ENCODE data around the gene SIAH3.

SIAH3 gene

GRCh38 chr13:45820106-45820838, 31.3 kb downstream of the SIAH3 start:
- Histone ChIP-seq H3K27me3 (ENCODE audit: low read depth, low read length) (no peaks in the 10 kb centered on the region), H3K4me1 (ENCODE audit: control insufficient read depth in 1 of 2, insufficient read depth in 2 of 2, low read length in 2 of 2) (no peaks in the 10 kb centered on the region), H3K27ac (ENCODE audit: low read length) (no peak overlapping the region), H3K4me3 (ENCODE audit: low read depth in 1 of 2, low read length in 2 of 2) (no peak overlapping the region), H3K36me3 (ENCODE audit: control insufficient read depth in 1 of 2, insufficient read depth in 2 of 2, low read length in 2 of 2) (no peaks in the 10 kb centered on the region), H3K9me3 (ENCODE audit: control insufficient read depth in 1 of 2, low read length in 2 of 2) (no peaks in the 10 kb centered on the region)

- Histone ChIP-seq H3K36me3 (ENCODE audit: control insufficient read depth in 1 of 2, insufficient read depth in 2 of 2, low read length in 2 of 2) (no peaks in the 10 kb centered on the region), H3K4me1 (ENCODE audit: control insufficient read depth in 1 of 2, insufficient read depth in 2 of 2, low read length in 2 of 2) (no peaks in the 10 kb centered on the region), H3K27me3 (ENCODE audit: low read depth, low read length) (no peaks in the 10 kb centered on the region), H3K4me3 (ENCODE audit: low read depth in 1 of 2, low read length in 2 of 2) (no peak overlapping the region), H3K9me3 (ENCODE audit: control insufficient read depth in 1 of 2, low read length in 2 of 2) (no peaks in the 10 kb centered on the region), H3K27ac (ENCODE audit: low read length) (no peak overlapping the region)
These were observed 33.7 kb downstream of the SIAH3 start for GRCh38 chr13:45817833-45818232.

- Histone ChIP-seq H3K27ac (ENCODE audit: low read length) (no peak overlapping the region), H3K27me3 (ENCODE audit: low read depth, low read length) (no peaks in the 10 kb centered on the region), H3K4me1 (ENCODE audit: control insufficient read depth in 1 of 2, insufficient read depth in 2 of 2, low read length in 2 of 2) (no peaks in the 10 kb centered on the region), H3K4me3 (ENCODE audit: low read depth in 1 of 2, low read length in 2 of 2) (no peak overlapping the region), H3K36me3 (ENCODE audit: control insufficient read depth in 1 of 2, insufficient read depth in 2 of 2, low read length in 2 of 2) (no peaks in the 10 kb centered on the region), H3K9me3 (ENCODE audit: control insufficient read depth in 1 of 2, low read length in 2 of 2) (no peaks in the 10 kb centered on the region)
These were observed 35.1 kb downstream of the SIAH3 start for GRCh38 chr13:45816427-45816826.

- Histone ChIP-seq H3K4me3 (ENCODE audit: low read depth in 1 of 2, low read length in 2 of 2) (no peak overlapping the region), H3K27me3 (ENCODE audit: low read depth, low read length) (no peaks in the 10 kb centered on the region), H3K36me3 (ENCODE audit: control insufficient read depth in 1 of 2, insufficient read depth in 2 of 2, low read length in 2 of 2) (no peaks in the 10 kb centered on the region), H3K4me1 (ENCODE audit: control insufficient read depth in 1 of 2, insufficient read depth in 2 of 2, low read length in 2 of 2) (no peaks in the 10 kb centered on the region), H3K9me3 (ENCODE audit: control insufficient read depth in 1 of 2, low read length in 2 of 2) (no peaks in the 10 kb centered on the region), H3K27ac (ENCODE audit: low read length) (no peak overlapping the region)
These were observed 38.7 kb downstream of the SIAH3 start for GRCh38 chr13:45812695-45813372.

- H3K27me3 ChIP-seq (ENCODE audit: low read depth, low read length): no peaks in the 10 kb centered on the region
- no peak overlapping the region for H3K4me3 ChIP-seq (ENCODE audit: low read depth in 1 of 2, low read length in 2 of 2)
- H3K9me3 ChIP-seq (ENCODE audit: control insufficient read depth in 1 of 2, low read length in 2 of 2): no peaks in the 10 kb centered on the region
- H3K36me3 ChIP-seq (ENCODE audit: control insufficient read depth in 1 of 2, insufficient read depth in 2 of 2, low read length in 2 of 2): no peaks in the 10 kb centered on the region
- H3K27ac ChIP-seq (ENCODE audit: low read length): no peak overlapping the region
- H3K4me1 ChIP-seq (ENCODE audit: control insufficient read depth in 1 of 2, insufficient read depth in 2 of 2, low read length in 2 of 2): no peaks in the 10 kb centered on the region
These were observed 39.5 kb downstream of the SIAH3 start for GRCh38 chr13:45811891-45812694.

GRCh38 chr13:45809801-45810394, 41.7 kb downstream of the SIAH3 start:
- H3K36me3 ChIP-seq (ENCODE audit: control insufficient read depth in 1 of 2, insufficient read depth in 2 of 2, low read length in 2 of 2): no peaks in the 10 kb centered on the region

GRCh38 chr13:45808925-45809324, 42.6 kb downstream of the SIAH3 start:
- H3K27ac ChIP-seq (ENCODE audit: low read length): no peak overlapping the region
- H3K4me1 ChIP-seq (ENCODE audit: control insufficient read depth in 1 of 2, insufficient read depth in 2 of 2, low read length in 2 of 2): no peaks in the 10 kb centered on the region
- H3K36me3 ChIP-seq (ENCODE audit: control insufficient read depth in 1 of 2, insufficient read depth in 2 of 2, low read length in 2 of 2): no peaks in the 10 kb centered on the region
- H3K9me3 ChIP-seq (ENCODE audit: control insufficient read depth in 1 of 2, low read length in 2 of 2): no peaks in the 10 kb centered on the region
- no peaks in the 10 kb centered on the region for H3K27me3 ChIP-seq (ENCODE audit: low read depth, low read length)
- no peak overlapping the region for H3K4me3 ChIP-seq (ENCODE audit: low read depth in 1 of 2, low read length in 2 of 2)

More at GRCh38 chr13:45809801-45810394, 41.7 kb downstream of the SIAH3 start:
- H3K9me3 ChIP-seq (ENCODE audit: control insufficient read depth in 1 of 2, low read length in 2 of 2): no peaks in the 10 kb centered on the region
- no peaks in the 10 kb centered on the region for H3K4me1 ChIP-seq (ENCODE audit: control insufficient read depth in 1 of 2, insufficient read depth in 2 of 2, low read length in 2 of 2)
- no peaks in the 10 kb centered on the region for H3K27me3 ChIP-seq (ENCODE audit: low read depth, low read length)
- H3K4me3 ChIP-seq (ENCODE audit: low read depth in 1 of 2, low read length in 2 of 2): no peak overlapping the region
- H3K27ac ChIP-seq (ENCODE audit: low read length): no peak overlapping the region

GRCh38 chr13:45807520-45808099, 43.9 kb downstream of the SIAH3 start:
- Histone ChIP-seq H3K27me3 (ENCODE audit: low read depth, low read length) (no peaks in the 10 kb centered on the region), H3K4me1 (ENCODE audit: control insufficient read depth in 1 of 2, insufficient read depth in 2 of 2, low read length in 2 of 2) (no peaks in the 10 kb centered on the region), H3K36me3 (ENCODE audit: control insufficient read depth in 1 of 2, insufficient read depth in 2 of 2, low read length in 2 of 2) (no peaks in the 10 kb centered on the region), H3K4me3 (ENCODE audit: low read depth in 1 of 2, low read length in 2 of 2) (no peak overlapping the region), H3K9me3 (ENCODE audit: control insufficient read depth in 1 of 2, low read length in 2 of 2) (no peaks in the 10 kb centered on the region), H3K27ac (ENCODE audit: low read length) (no peak overlapping the region)

- no peaks in the 10 kb centered on the region for H3K4me1 ChIP-seq (ENCODE audit: control insufficient read depth in 1 of 2, insufficient read depth in 2 of 2, low read length in 2 of 2)
- no peak overlapping the region for H3K4me3 ChIP-seq (ENCODE audit: low read depth in 1 of 2, low read length in 2 of 2)
- H3K27ac ChIP-seq (ENCODE audit: low read length): no peak overlapping the region
- no peaks in the 10 kb centered on the region for H3K9me3 ChIP-seq (ENCODE audit: control insufficient read depth in 1 of 2, low read length in 2 of 2)
- no peaks in the 10 kb centered on the region for H3K36me3 ChIP-seq (ENCODE audit: control insufficient read depth in 1 of 2, insufficient read depth in 2 of 2, low read length in 2 of 2)
- no peaks in the 10 kb centered on the region for H3K27me3 ChIP-seq (ENCODE audit: low read depth, low read length)
These were observed 51.1 kb downstream of the SIAH3 start for GRCh38 chr13:45800485-45800884.

- Histone ChIP-seq H3K36me3 (ENCODE audit: control insufficient read depth in 1 of 2, insufficient read depth in 2 of 2, low read length in 2 of 2) (no peaks in the 10 kb centered on the region), H3K27ac (ENCODE audit: low read length) (no peak overlapping the region), H3K27me3 (ENCODE audit: low read depth, low read length) (no peaks in the 10 kb centered on the region), H3K4me3 (ENCODE audit: low read depth in 1 of 2, low read length in 2 of 2) (no peak overlapping the region), H3K9me3 (ENCODE audit: control insufficient read depth in 1 of 2, low read length in 2 of 2) (no peaks in the 10 kb centered on the region), H3K4me1 (ENCODE audit: control insufficient read depth in 1 of 2, insufficient read depth in 2 of 2, low read length in 2 of 2) (no peaks in the 10 kb centered on the region)
These were observed 52.1 kb downstream of the SIAH3 start for GRCh38 chr13:45799451-45799850.

- Histone ChIP-seq H3K27me3 (ENCODE audit: low read depth, low read length) (no peaks in the 10 kb centered on the region), H3K4me3 (ENCODE audit: low read depth in 1 of 2, low read length in 2 of 2) (no peak overlapping the region), H3K4me1 (ENCODE audit: control insufficient read depth in 1 of 2, insufficient read depth in 2 of 2, low read length in 2 of 2) (no peaks in the 10 kb centered on the region), H3K36me3 (ENCODE audit: control insufficient read depth in 1 of 2, insufficient read depth in 2 of 2, low read length in 2 of 2) (no peaks in the 10 kb centered on the region), H3K27ac (ENCODE audit: low read length) (no peak overlapping the region), H3K9me3 (ENCODE audit: control insufficient read depth in 1 of 2, low read length in 2 of 2) (no peaks in the 10 kb centered on the region)
These were observed 52.7 kb downstream of the SIAH3 start for GRCh38 chr13:45798851-45799250.

Measured in muscle layer of duodenum (tissue), 2 donors.